ENCODE data around the gene TNS2.
"Not testable (repeated sequence)": the region's sequence is repeated elsewhere in the genome, so short reads cannot be mapped to it uniquely, and the experiment has no call there.

TNS2 gene

GRCh38 chr12:53093777-53094393 lies 44.0 kb downstream of the TNS2 start:
- Histone ChIP-seq H3K9ac (ENCODE audit: low read length) (no peak overlapping the region), H3K9me3 (ENCODE audit: low read length) (no peaks in the 10 kb centered on the region), H3K36me3 (ENCODE audit: insufficient read depth, low read length) (no peaks in the 10 kb centered on the region), H3K9me2 (ENCODE audit: low read depth, low read length) (no peaks in the 10 kb centered on the region), H3K4me1 (ENCODE audit: insufficient read depth, low read length, severe bottlenecking) (peaks cover 18% of the 10 kb centered on the region), H3K4me2 (ENCODE audit: low read length) (no peak overlapping the region), H3F3A (ENCODE audit: insufficient read depth, low read length) (no peaks in the 10 kb centered on the region), H3K79me2 (ENCODE audit: insufficient read depth, low read length) (no peaks in the 10 kb centered on the region), H2AFZ (ENCODE audit: low read length) (no peak overlapping the region), H4K20me1 (ENCODE audit: insufficient read depth, low read length) (no peaks in the 10 kb centered on the region), H3K4me3 (ENCODE audit: low read depth, low read length, poor library complexity, severe bottlenecking) (no peak overlapping the region), H3K27me3 (ENCODE audit: insufficient read depth, low read length) (peaks cover 5% of the 10 kb centered on the region; the same call in 1 of the 2 replicates), H3K27ac (ENCODE audit: low read depth, low read length, poor library complexity, severe bottlenecking) (no peak overlapping the region)
- no peak for TF ChIP-seq EZH2 (IDR thresholded peaks at IDR 0.05; ENCODE audit: borderline replicate concordance, low read length)
- no peak for TF ChIP-seq CTCF (IDR thresholded peaks at IDR 0.05; ENCODE audit: low read length)

GRCh38 chr12:53094394-53094787 lies 44.5 kb downstream of the TNS2 start:
- TF ChIP-seq CTCF (IDR thresholded peaks at IDR 0.05; ENCODE audit: low read length) = no peak
- no peak for TF ChIP-seq EZH2 (IDR thresholded peaks at IDR 0.05; ENCODE audit: borderline replicate concordance, low read length)
- Histone ChIP-seq H2AFZ (ENCODE audit: low read length) (no peak overlapping the region), H3K4me1 (ENCODE audit: insufficient read depth, low read length, severe bottlenecking) (peaks cover 23% of the 10 kb centered on the region), H3K9me3 (ENCODE audit: low read length) (no peaks in the 10 kb centered on the region), H3K9me2 (ENCODE audit: low read depth, low read length) (no peaks in the 10 kb centered on the region), H3K79me2 (ENCODE audit: insufficient read depth, low read length) (no peaks in the 10 kb centered on the region), H3F3A (ENCODE audit: insufficient read depth, low read length) (no peaks in the 10 kb centered on the region), H3K4me3 (ENCODE audit: low read depth, low read length, poor library complexity, severe bottlenecking) (no peak overlapping the region), H3K27ac (ENCODE audit: low read depth, low read length, poor library complexity, severe bottlenecking) (no peak overlapping the region), H4K20me1 (ENCODE audit: insufficient read depth, low read length) (no peaks in the 10 kb centered on the region), H3K9ac (ENCODE audit: low read length) (no peak overlapping the region), H3K27me3 (ENCODE audit: insufficient read depth, low read length) (peaks cover 5% of the 10 kb centered on the region; the same call in 1 of the 2 replicates), H3K4me2 (ENCODE audit: low read length) (no peak overlapping the region), H3K36me3 (ENCODE audit: insufficient read depth, low read length) (no peaks in the 10 kb centered on the region)

- H3K4me1 ChIP-seq (ENCODE audit: insufficient read depth, low read length, severe bottlenecking) = peaks cover 23% of the 10 kb centered on the region
- not testable (repeated sequence) for H3K27me3 ChIP-seq (ENCODE audit: insufficient read depth, low read length); H3K4me3 ChIP-seq (ENCODE audit: low read depth, low read length, poor library complexity, severe bottlenecking); H3K27ac ChIP-seq (ENCODE audit: low read depth, low read length, poor library complexity, severe bottlenecking); H3F3A ChIP-seq (ENCODE audit: insufficient read depth, low read length); H4K20me1 ChIP-seq (ENCODE audit: insufficient read depth, low read length); H2AFZ ChIP-seq (ENCODE audit: low read length); H3K4me2 ChIP-seq (ENCODE audit: low read length); H3K9ac ChIP-seq (ENCODE audit: low read length); H3K36me3 ChIP-seq (ENCODE audit: insufficient read depth, low read length); H3K79me2 ChIP-seq (ENCODE audit: insufficient read depth, low read length); H3K9me2 ChIP-seq (ENCODE audit: low read depth, low read length); H3K9me3 ChIP-seq (ENCODE audit: low read length)
Observed at GRCh38 chr12:53094796-53095595, 45.1 kb downstream of the TNS2 start.

- H3F3A ChIP-seq (ENCODE audit: insufficient read depth, low read length); H3K4me3 ChIP-seq (ENCODE audit: low read depth, low read length, poor library complexity, severe bottlenecking); H3K27ac ChIP-seq (ENCODE audit: low read depth, low read length, poor library complexity, severe bottlenecking); H3K79me2 ChIP-seq (ENCODE audit: insufficient read depth, low read length); H3K9me2 ChIP-seq (ENCODE audit: low read depth, low read length); H3K9ac ChIP-seq (ENCODE audit: low read length); H2AFZ ChIP-seq (ENCODE audit: low read length); H3K36me3 ChIP-seq (ENCODE audit: insufficient read depth, low read length); H3K9me3 ChIP-seq (ENCODE audit: low read length); H4K20me1 ChIP-seq (ENCODE audit: insufficient read depth, low read length); H3K4me2 ChIP-seq (ENCODE audit: low read length); H3K27me3 ChIP-seq (ENCODE audit: insufficient read depth, low read length): not testable (repeated sequence)
- H3K4me1 ChIP-seq (ENCODE audit: insufficient read depth, low read length, severe bottlenecking) = peaks cover 23% of the 10 kb centered on the region
Observed at GRCh38 chr12:53095596-53095895, 45.7 kb downstream of the TNS2 start.
